Measurements from ENCODE around the gene PPFIA4. TPM values are rescaled to one million over a fixed set of nuclear protein-coding genes. Genes with fewer than 3 reads are reported as not detected.

PPFIA4 gene
- total RNA-seq, 1 donor from 2014 or later: 14.7 TPM

- H3K4me3 Mint-ChIP-seq (ENCODE audit: unreplicated experiment): no peak overlapping the region
- peak; percentile 13 for TF ChIP-seq CTCF (IDR thresholded peaks at IDR 0.05)
- H3K36me3 Mint-ChIP-seq (ENCODE audit: low read depth): peaks cover 35% of the 10 kb centered on the region
- no peak overlapping the region for H3K27ac Mint-ChIP-seq (ENCODE audit: unreplicated experiment)
- H3K9me3 Mint-ChIP-seq (ENCODE audit: low read depth): no peaks in the 10 kb centered on the region
- H3K27me3 Mint-ChIP-seq (ENCODE audit: low read depth): peaks cover 16% of the 10 kb centered on the region
- peaks cover 16% of the 10 kb centered on the region for H3K4me1 Mint-ChIP-seq (ENCODE audit: low read depth)
- DNase-seq (ENCODE audit: low spot score): no peak
These were observed 30.2 kb downstream of the PPFIA4 start for GRCh38 chr1:203056516-203056915.

GRCh38 chr1:203057911-203058675 lies 31.8 kb downstream of the PPFIA4 start:
- H3K4me3 Mint-ChIP-seq (ENCODE audit: unreplicated experiment): no peak overlapping the region
- H3K36me3 Mint-ChIP-seq (ENCODE audit: low read depth): peaks cover 35% of the 10 kb centered on the region
- H3K4me1 Mint-ChIP-seq (ENCODE audit: low read depth): peaks cover 9% of the 10 kb centered on the region
- peaks cover 12% of the 10 kb centered on the region for H3K27me3 Mint-ChIP-seq (ENCODE audit: low read depth)
- no peaks in the 10 kb centered on the region for H3K9me3 Mint-ChIP-seq (ENCODE audit: low read depth)
- H3K27ac Mint-ChIP-seq (ENCODE audit: unreplicated experiment): no peak overlapping the region
- no peak for TF ChIP-seq CTCF (IDR thresholded peaks at IDR 0.05)
- DNase-seq (ENCODE audit: low spot score): no peak

DNA sequence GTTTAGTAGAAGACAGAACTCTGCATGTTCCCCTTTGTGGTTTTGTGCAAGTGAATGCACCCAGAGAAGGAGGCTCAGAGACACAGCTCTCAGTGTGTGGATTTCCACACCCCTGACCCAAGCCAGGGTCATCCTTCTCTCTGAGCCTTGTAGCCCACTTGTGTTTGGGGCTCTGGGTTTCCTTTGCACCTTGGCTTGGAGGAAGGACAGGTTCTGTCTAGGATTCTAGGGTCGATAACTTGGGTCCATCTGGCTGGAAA lies 32.3 kb downstream of the PPFIA4 start:
- TF ChIP-seq CTCF (IDR thresholded peaks at IDR 0.05): no peak
- peaks cover 37% of the 10 kb centered on the region for H3K36me3 Mint-ChIP-seq (ENCODE audit: low read depth)
- no peak overlapping the region for H3K4me3 Mint-ChIP-seq (ENCODE audit: unreplicated experiment)
- no peak overlapping the region for H3K27ac Mint-ChIP-seq (ENCODE audit: unreplicated experiment)
- DNase-seq (ENCODE audit: low spot score): no peak
- H3K27me3 Mint-ChIP-seq (ENCODE audit: low read depth): peaks cover 12% of the 10 kb centered on the region
- H3K4me1 Mint-ChIP-seq (ENCODE audit: low read depth): peaks cover 9% of the 10 kb centered on the region
- H3K9me3 Mint-ChIP-seq (ENCODE audit: low read depth): no peaks in the 10 kb centered on the region

DNA sequence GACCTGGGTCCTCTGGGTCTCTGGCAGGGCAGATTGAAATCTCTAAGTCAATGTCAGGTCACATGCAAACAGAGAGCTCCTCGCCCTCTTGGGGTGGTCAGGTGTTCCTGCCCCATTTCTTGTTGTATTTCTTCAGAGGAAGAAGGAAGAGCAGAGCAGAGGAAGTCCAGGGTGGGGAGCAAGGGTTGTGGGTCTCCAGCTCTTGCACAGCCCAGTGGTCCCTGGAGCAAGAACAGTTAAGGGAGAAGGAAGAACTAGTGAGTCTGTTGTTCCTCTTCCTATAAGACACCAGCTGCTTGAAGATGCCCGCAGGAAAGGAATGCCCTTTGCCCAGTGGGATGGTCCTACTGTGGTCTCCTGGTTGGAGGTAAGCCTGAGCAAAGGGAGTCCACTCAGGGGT lies 33.2 kb downstream of the PPFIA4 start:
- Mint-ChIP-seq H3K4me1 (ENCODE audit: low read depth) (peaks cover 9% of the 10 kb centered on the region), H3K27ac (ENCODE audit: unreplicated experiment) (no peak overlapping the region), H3K4me3 (ENCODE audit: unreplicated experiment) (no peak overlapping the region), H3K36me3 (ENCODE audit: low read depth) (peaks cover 39% of the 10 kb centered on the region), H3K9me3 (ENCODE audit: low read depth) (no peaks in the 10 kb centered on the region), H3K27me3 (ENCODE audit: low read depth) (peaks cover 12% of the 10 kb centered on the region)
- DNase-seq (ENCODE audit: low spot score): no peak
- TF ChIP-seq CTCF (IDR thresholded peaks at IDR 0.05): no peak

DNA sequence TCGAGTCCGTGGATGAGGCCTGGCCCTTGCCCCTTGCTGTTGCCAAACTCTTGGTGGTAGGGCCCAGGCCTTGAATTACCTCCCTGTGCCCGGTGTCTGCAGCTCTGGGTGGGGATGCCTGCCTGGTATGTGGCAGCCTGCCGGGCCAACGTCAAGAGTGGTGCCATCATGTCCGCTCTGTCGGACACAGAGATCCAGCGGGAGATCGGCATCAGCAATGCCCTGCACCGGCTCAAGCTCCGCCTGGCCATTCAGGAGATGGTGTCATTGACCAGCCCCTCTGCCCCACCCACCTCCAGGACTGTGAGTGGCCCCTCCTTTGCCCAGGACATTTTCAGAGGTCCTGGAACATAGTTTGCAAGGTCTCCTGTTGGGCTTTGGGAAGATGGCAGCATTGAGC lies 33.8 kb downstream of the PPFIA4 start:
- no peak for DNase-seq (ENCODE audit: low spot score)
- H3K27ac Mint-ChIP-seq (ENCODE audit: unreplicated experiment): no peak overlapping the region
- no peak overlapping the region for H3K4me3 Mint-ChIP-seq (ENCODE audit: unreplicated experiment)
- peaks cover 9% of the 10 kb centered on the region for H3K4me1 Mint-ChIP-seq (ENCODE audit: low read depth)
- H3K27me3 Mint-ChIP-seq (ENCODE audit: low read depth): peaks cover 12% of the 10 kb centered on the region
- TF ChIP-seq CTCF (IDR thresholded peaks at IDR 0.05): no peak
- no peaks in the 10 kb centered on the region for H3K9me3 Mint-ChIP-seq (ENCODE audit: low read depth)
- peaks cover 38% of the 10 kb centered on the region for H3K36me3 Mint-ChIP-seq (ENCODE audit: low read depth)

Data from chondrocyte (in vitro differentiated cells).